GM18867 (cell line): ENCODE data around the gene CUX1.

ENCODE experiments used
- ATAC-seq: cut with Tn5 transposase; IDR thresholded peaks from one replicate; pipeline ENCODE4 v1.9.1; 2021; ENCODE audit warnings: mild to moderate bottlenecking, moderate library complexity; ENCODE audit not compliant: unreplicated experiment

Gene CUX1

GRCh38 chr7:102196028-102196427 is 378.6 kb downstream of the CUX1 start:
- no peak for ATAC-seq

GRCh38 chr7:102197161-102197560 is 379.7 kb downstream of the CUX1 start:
- no peak for ATAC-seq

GRCh38 chr7:102197599-102197998 is 380.2 kb downstream of the CUX1 start:
- ATAC-seq: no peak

GRCh38 chr7:102198417-102198956 is 381.1 kb downstream of the CUX1 start:
- ATAC-seq: no peak

- ATAC-seq: no peak
These were observed 384.1 kb downstream of the CUX1 start for GRCh38 chr7:102201576-102201975.

- ATAC-seq: no peak
These were observed 385.1 kb downstream of the CUX1 start for GRCh38 chr7:102202556-102202955.

GRCh38 chr7:102203218-102203617 is 385.8 kb downstream of the CUX1 start:
- ATAC-seq: no peak

- ATAC-seq: no peak
These were observed 386.8 kb downstream of the CUX1 start for GRCh38 chr7:102204212-102204611.

- ATAC-seq: no peak
These were observed 388.5 kb downstream of the CUX1 start for GRCh38 chr7:102205915-102206314.

GRCh38 chr7:102208826-102209225 is 391.4 kb downstream of the CUX1 start:
- ATAC-seq: no peak

- no peak for ATAC-seq
These were observed 393.4 kb downstream of the CUX1 start for GRCh38 chr7:102210787-102211186.

- no peak for ATAC-seq
These were observed 394.4 kb downstream of the CUX1 start for GRCh38 chr7:102211590-102212550.

- no peak for ATAC-seq
These were observed 397.1 kb downstream of the CUX1 start for GRCh38 chr7:102214477-102215072.

- ATAC-seq: no peak
These were observed 397.8 kb downstream of the CUX1 start for GRCh38 chr7:102215256-102215655.

GRCh38 chr7:102215711-102216110 is 398.3 kb downstream of the CUX1 start:
- no peak for ATAC-seq

GRCh38 chr7:102216573-102217314 is 399.3 kb downstream of the CUX1 start:
- ATAC-seq: no peak

- ATAC-seq: no peak
These were observed 402.9 kb downstream of the CUX1 start for GRCh38 chr7:102220229-102220850.

- ATAC-seq: no peak
These were observed 403.8 kb downstream of the CUX1 start for GRCh38 chr7:102220960-102221800.

- ATAC-seq: no peak
These were observed 404.5 kb downstream of the CUX1 start for GRCh38 chr7:102221961-102222360.

- no peak for ATAC-seq
These were observed 405.0 kb downstream of the CUX1 start for GRCh38 chr7:102222445-102222844.
